GM23338 (cell line): ENCODE data around the gene ATP8B4. TPM values are rescaled to one million over a fixed set of nuclear protein-coding genes. Genes with fewer than 3 reads are reported as not detected.

Source experiments
- ATAC-seq: fragments of 200-7000 bp; cut with Tn5 transposase; 3 replicates; pipeline ENCODE4 v1.9.1; 2020
- DNase-seq: peaks from one replicate; pipeline ENCODE4 v3.0.0-alpha.2; 2015; ENCODE audit warnings: low spot score
- H2AFZ ChIP-seq: fragments of 200-600 bp; sonication (generic); 2 replicates; pipeline ENCODE4 v1.8.0; 2016; ENCODE audit warnings: antibody characterized with exemption, mild to moderate bottlenecking, moderate library complexity
- H3F3A ChIP-seq: fragments of 200-600 bp; sonication (generic); replicated peaks from 2 replicates; pipeline ENCODE4 v1.8.0; 2017; ENCODE audit warnings: antibody characterized with exemption, mixed run types, low read depth
- H3K27ac ChIP-seq: fragments of 200-600 bp; sonication (generic); 2 replicates; pipeline ENCODE4 v1.6.1; 2016; ENCODE audit warnings: low read depth
- H3K27me3 ChIP-seq: fragments of 200-600 bp; sonication (generic); 2 replicates; pipeline ENCODE4 v1.8.0; 2016; ENCODE audit warnings: mild to moderate bottlenecking, mixed run types, moderate library complexity; ENCODE audit not compliant: insufficient read depth
- H3K36me3 ChIP-seq: fragments of 200-600 bp; sonication (generic); 2 replicates; pipeline ENCODE4 v1.8.0; 2016; ENCODE audit warnings: mild to moderate bottlenecking; ENCODE audit not compliant: insufficient read depth
- H3K4me1 ChIP-seq: fragments of 200-600 bp; sonication (generic); 2 replicates; pipeline ENCODE4 v1.8.0; 2016; ENCODE audit warnings: mild to moderate bottlenecking, moderate library complexity; ENCODE audit not compliant: insufficient read depth
- H3K4me2 ChIP-seq: fragments of 200-600 bp; sonication (generic); 2 replicates; pipeline ENCODE4 v1.7.1; 2017; ENCODE audit warnings: mixed run types
- H3K4me3 ChIP-seq: fragments of 200-600 bp; sonication (generic); 2 replicates; pipeline ENCODE4 v1.6.1; 2016; ENCODE audit warnings: mixed run types
- H3K79me2 ChIP-seq: fragments of 200-600 bp; sonication (generic); replicated peaks from 2 replicates; pipeline ENCODE4 v1.8.0; 2017; ENCODE audit warnings: mild to moderate bottlenecking; ENCODE audit not compliant: insufficient read depth
- H3K9me2 ChIP-seq: fragments of 200-600 bp; sonication (generic); 2 replicates; pipeline ENCODE4 v1.8.0; 2017; ENCODE audit not compliant: insufficient read depth
- H4K20me1 ChIP-seq: fragments of 200-600 bp; sonication (generic); replicated peaks from 2 replicates; pipeline ENCODE4 v1.8.0; 2017; ENCODE audit warnings: mild to moderate bottlenecking; ENCODE audit not compliant: insufficient read depth
- H3K27ac Mint-ChIP-seq: 2 replicates; pipeline ENCODE4 v1.8.0; 2020; ENCODE audit warnings: inconsistent platforms, mild to moderate bottlenecking, moderate library complexity, mixed read lengths
- H3K27me3 Mint-ChIP-seq: 3 replicates; pipeline ENCODE4 v1.8.0; 2022; ENCODE audit warnings: low read depth, mild to moderate bottlenecking, moderate library complexity, mixed read lengths, inconsistent platforms; ENCODE audit not compliant: insufficient read depth, poor library complexity
- H3K36me3 Mint-ChIP-seq: 3 replicates; pipeline ENCODE4 v1.8.0; 2021; ENCODE audit warnings: low read depth, mild to moderate bottlenecking, inconsistent platforms, moderate library complexity, mixed read lengths
- H3K4me1 Mint-ChIP-seq: 3 replicates; pipeline ENCODE4 v1.8.0; 2020; ENCODE audit warnings: mild to moderate bottlenecking, inconsistent platforms, mixed read lengths
- H3K4me3 Mint-ChIP-seq: 3 replicates; pipeline ENCODE4 v1.8.0; 2021; ENCODE audit warnings: moderate library complexity, mild to moderate bottlenecking, inconsistent platforms, mixed read lengths
- H3K9me3 Mint-ChIP-seq: 3 replicates; pipeline ENCODE4 v1.8.0; 2020; ENCODE audit warnings: moderate library complexity, mild to moderate bottlenecking, inconsistent platforms, mixed read lengths
- CREB1 ChIP-seq: fragments of 250-450 bp; sonication (Bioruptor Pico); IDR thresholded peaks from 2 replicates; pipeline ENCODE4 v1.5.0; 2020; ENCODE audit warnings: low read depth, mild to moderate bottlenecking, moderate library complexity
- EZH2 ChIP-seq: fragments of 200-600 bp; sonication (generic); IDR thresholded peaks from one replicate; pipeline ENCODE4 v1.8.0; 2017; ENCODE audit warnings: antibody characterized with exemption, mild to moderate bottlenecking, low read depth; ENCODE audit not compliant: unreplicated experiment
- EZH2phosphoT487 ChIP-seq: fragments of 200-600 bp; sonication (generic); IDR thresholded peaks from one replicate; pipeline ENCODE4 v1.8.1; 2018; ENCODE audit warnings: antibody characterized with exemption; ENCODE audit not compliant: unreplicated experiment
- JUNB ChIP-seq: IDR thresholded peaks from one replicate; pipeline ENCODE4 v1.6.1; 2016; ENCODE audit warnings: antibody characterized with exemption; ENCODE audit not compliant: unreplicated experiment
- NANOG ChIP-seq: IDR thresholded peaks from 2 replicates; pipeline ENCODE4 v1.6.1; 2016; ENCODE audit warnings: antibody characterized with exemption, borderline replicate concordance
- POLR2AphosphoS5 ChIP-seq: IDR thresholded peaks from 2 replicates; pipeline ENCODE4 v1.6.1; 2016; ENCODE audit warnings: antibody characterized with exemption, low read depth
- STAT1 ChIP-seq: IDR thresholded peaks from one replicate; pipeline ENCODE4 v1.6.1; 2016; ENCODE audit warnings: antibody characterized with exemption; ENCODE audit not compliant: unreplicated experiment
- ZNF114 ChIP-seq: fragments of 250-450 bp; sonication (Bioruptor Pico); IDR thresholded peaks from 2 replicates; pipeline ENCODE4 v1.5.0; 2020; ENCODE audit warnings: mild to moderate bottlenecking, moderate library complexity
- ZNF331 ChIP-seq: fragments of 250-450 bp; sonication (Bioruptor Pico); IDR thresholded peaks from 2 replicates; pipeline ENCODE4 v1.5.0; 2020; ENCODE audit warnings: low read depth, mild to moderate bottlenecking, moderate library complexity
- polyA plus RNA-seq: library from polyadenylated mRNA; unstranded; fragments of >200 nt; fragmentation: Nextera tagmentation; extraction: Ambion mirVana; gene quantifications from 2 replicates; pipeline ENCODE4 v1.2.1, GENCODE V29; 2016
- total RNA-seq: library from RNA; depleted of rRNA; stranded (reverse); fragments of >200 nt; shearing (Covaris generic); gene quantifications from 2 replicates; pipeline ENCODE4 v1.2.3, GENCODE V29; 2014
- TF ChIP-seq, protein P1 (sequence below): IDR thresholded peaks from 2 replicates; pipeline ENCODE4 v1.6.1; 2016; ENCODE audit warnings: antibody characterized with exemption
- TF ChIP-seq, protein P2 (sequence below): IDR thresholded peaks from one replicate; pipeline ENCODE4 v1.6.1; 2018; ENCODE audit warnings: antibody characterized with exemption; ENCODE audit not compliant: unreplicated experiment
- TF ChIP-seq, protein P3 (sequence below): fragments of 250-450 bp; sonication (Bioruptor Pico); IDR thresholded peaks from 2 replicates; pipeline ENCODE4 v1.5.0; 2020; ENCODE audit warnings: mild to moderate bottlenecking, moderate library complexity
- TF ChIP-seq, protein P4 (sequence below), 2 experiments: fragments of 200-600 bp in 1 of 2; sonication (generic) in 1 of 2; conservative IDR thresholded peaks; 2 replicates each; pipeline versions ENCODE4 v1.5.1 to v1.6.1; 2016 to 2017; ENCODE audit warnings: antibody characterized with exemption in 2 of 2, low read depth in 2 of 2, mild to moderate bottlenecking in 2 of 2, moderate library complexity in 1 of 2

Gene ATP8B4
- total and polyA plus RNA-seq, 2 experiments from 2014 or later, result 0.24 TPM; not detected in 1

DNA sequence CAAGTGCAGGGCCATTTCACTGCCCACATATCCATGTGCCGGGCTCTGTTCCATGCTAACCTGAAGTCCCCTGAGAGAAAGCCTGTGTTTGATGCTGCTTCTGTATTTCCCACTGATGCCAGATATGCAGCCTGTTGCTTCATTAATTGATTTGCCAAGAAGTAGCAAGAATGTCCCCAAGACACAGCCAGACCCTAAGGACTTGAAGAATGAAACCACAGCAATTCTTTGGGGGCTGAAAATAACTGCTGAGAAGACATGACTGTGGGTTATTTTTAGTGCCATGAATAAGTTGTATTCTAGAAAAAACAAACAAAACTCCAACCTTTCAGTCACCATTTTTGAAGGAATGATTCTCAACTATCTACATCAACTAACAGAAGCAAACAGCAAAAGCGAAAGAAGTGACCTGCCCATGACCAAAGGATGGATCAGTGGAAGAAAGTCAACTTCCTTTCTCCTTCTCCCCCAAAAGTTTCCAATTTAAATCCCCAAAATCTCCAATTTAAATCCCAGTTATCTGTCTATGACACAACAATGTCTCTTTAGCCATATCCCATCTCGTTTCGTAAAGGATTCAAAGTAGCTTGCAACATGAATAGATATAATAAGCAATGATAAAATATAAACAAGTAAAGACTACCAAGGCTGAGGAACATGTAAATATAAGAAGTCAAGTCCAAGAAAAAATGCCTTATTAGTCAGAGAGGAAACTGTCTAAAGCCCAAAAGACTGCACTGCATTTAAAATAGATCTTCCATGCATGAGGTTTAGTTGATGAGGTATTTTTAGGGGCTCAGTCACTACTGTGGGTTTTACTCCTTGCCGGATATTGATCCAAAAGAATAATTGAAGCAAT is 271.4 kb downstream of the ATP8B4 start:
- H3K4me1 Mint-ChIP-seq, result no peaks in the 10 kb centered on the region

More for the DNA sequence above, 271.4 kb downstream of the ATP8B4 start:
- Histone ChIP-seq H3K4me1 (no peaks in the 10 kb centered on the region), H3K36me3 (no peaks in the 10 kb centered on the region), H3K4me3 (no peak overlapping the region), H4K20me1 (no peaks in the 10 kb centered on the region), H3K9me2 (peaks cover 5% of the 10 kb centered on the region; the same call in 1 of the 2 replicates), H2AFZ (no peak overlapping the region), H3K4me2 (no peak overlapping the region), H3K79me2 (no peaks in the 10 kb centered on the region), H3F3A (no peaks in the 10 kb centered on the region), H3K27ac (no peak overlapping the region), H3K27me3 (no peaks in the 10 kb centered on the region)
- ATAC-seq (no peak), DNase-seq (no peak)
- TF ChIP-seq, protein P1, sequence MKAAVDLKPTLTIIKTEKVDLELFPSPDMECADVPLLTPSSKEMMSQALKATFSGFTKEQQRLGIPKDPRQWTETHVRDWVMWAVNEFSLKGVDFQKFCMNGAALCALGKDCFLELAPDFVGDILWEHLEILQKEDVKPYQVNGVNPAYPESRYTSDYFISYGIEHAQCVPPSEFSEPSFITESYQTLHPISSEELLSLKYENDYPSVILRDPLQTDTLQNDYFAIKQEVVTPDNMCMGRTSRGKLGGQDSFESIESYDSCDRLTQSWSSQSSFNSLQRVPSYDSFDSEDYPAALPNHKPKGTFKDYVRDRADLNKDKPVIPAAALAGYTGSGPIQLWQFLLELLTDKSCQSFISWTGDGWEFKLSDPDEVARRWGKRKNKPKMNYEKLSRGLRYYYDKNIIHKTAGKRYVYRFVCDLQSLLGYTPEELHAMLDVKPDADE, result no peak
- TF ChIP-seq, protein P2, sequence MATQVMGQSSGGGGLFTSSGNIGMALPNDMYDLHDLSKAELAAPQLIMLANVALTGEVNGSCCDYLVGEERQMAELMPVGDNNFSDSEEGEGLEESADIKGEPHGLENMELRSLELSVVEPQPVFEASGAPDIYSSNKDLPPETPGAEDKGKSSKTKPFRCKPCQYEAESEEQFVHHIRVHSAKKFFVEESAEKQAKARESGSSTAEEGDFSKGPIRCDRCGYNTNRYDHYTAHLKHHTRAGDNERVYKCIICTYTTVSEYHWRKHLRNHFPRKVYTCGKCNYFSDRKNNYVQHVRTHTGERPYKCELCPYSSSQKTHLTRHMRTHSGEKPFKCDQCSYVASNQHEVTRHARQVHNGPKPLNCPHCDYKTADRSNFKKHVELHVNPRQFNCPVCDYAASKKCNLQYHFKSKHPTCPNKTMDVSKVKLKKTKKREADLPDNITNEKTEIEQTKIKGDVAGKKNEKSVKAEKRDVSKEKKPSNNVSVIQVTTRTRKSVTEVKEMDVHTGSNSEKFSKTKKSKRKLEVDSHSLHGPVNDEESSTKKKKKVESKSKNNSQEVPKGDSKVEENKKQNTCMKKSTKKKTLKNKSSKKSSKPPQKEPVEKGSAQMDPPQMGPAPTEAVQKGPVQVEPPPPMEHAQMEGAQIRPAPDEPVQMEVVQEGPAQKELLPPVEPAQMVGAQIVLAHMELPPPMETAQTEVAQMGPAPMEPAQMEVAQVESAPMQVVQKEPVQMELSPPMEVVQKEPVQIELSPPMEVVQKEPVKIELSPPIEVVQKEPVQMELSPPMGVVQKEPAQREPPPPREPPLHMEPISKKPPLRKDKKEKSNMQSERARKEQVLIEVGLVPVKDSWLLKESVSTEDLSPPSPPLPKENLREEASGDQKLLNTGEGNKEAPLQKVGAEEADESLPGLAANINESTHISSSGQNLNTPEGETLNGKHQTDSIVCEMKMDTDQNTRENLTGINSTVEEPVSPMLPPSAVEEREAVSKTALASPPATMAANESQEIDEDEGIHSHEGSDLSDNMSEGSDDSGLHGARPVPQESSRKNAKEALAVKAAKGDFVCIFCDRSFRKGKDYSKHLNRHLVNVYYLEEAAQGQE, result no peak
- TF ChIP-seq JUNB, result no peak
- TF ChIP-seq EZH2phosphoT487, result no peak
- TF ChIP-seq STAT1, result no peak
- TF ChIP-seq, protein P3, sequence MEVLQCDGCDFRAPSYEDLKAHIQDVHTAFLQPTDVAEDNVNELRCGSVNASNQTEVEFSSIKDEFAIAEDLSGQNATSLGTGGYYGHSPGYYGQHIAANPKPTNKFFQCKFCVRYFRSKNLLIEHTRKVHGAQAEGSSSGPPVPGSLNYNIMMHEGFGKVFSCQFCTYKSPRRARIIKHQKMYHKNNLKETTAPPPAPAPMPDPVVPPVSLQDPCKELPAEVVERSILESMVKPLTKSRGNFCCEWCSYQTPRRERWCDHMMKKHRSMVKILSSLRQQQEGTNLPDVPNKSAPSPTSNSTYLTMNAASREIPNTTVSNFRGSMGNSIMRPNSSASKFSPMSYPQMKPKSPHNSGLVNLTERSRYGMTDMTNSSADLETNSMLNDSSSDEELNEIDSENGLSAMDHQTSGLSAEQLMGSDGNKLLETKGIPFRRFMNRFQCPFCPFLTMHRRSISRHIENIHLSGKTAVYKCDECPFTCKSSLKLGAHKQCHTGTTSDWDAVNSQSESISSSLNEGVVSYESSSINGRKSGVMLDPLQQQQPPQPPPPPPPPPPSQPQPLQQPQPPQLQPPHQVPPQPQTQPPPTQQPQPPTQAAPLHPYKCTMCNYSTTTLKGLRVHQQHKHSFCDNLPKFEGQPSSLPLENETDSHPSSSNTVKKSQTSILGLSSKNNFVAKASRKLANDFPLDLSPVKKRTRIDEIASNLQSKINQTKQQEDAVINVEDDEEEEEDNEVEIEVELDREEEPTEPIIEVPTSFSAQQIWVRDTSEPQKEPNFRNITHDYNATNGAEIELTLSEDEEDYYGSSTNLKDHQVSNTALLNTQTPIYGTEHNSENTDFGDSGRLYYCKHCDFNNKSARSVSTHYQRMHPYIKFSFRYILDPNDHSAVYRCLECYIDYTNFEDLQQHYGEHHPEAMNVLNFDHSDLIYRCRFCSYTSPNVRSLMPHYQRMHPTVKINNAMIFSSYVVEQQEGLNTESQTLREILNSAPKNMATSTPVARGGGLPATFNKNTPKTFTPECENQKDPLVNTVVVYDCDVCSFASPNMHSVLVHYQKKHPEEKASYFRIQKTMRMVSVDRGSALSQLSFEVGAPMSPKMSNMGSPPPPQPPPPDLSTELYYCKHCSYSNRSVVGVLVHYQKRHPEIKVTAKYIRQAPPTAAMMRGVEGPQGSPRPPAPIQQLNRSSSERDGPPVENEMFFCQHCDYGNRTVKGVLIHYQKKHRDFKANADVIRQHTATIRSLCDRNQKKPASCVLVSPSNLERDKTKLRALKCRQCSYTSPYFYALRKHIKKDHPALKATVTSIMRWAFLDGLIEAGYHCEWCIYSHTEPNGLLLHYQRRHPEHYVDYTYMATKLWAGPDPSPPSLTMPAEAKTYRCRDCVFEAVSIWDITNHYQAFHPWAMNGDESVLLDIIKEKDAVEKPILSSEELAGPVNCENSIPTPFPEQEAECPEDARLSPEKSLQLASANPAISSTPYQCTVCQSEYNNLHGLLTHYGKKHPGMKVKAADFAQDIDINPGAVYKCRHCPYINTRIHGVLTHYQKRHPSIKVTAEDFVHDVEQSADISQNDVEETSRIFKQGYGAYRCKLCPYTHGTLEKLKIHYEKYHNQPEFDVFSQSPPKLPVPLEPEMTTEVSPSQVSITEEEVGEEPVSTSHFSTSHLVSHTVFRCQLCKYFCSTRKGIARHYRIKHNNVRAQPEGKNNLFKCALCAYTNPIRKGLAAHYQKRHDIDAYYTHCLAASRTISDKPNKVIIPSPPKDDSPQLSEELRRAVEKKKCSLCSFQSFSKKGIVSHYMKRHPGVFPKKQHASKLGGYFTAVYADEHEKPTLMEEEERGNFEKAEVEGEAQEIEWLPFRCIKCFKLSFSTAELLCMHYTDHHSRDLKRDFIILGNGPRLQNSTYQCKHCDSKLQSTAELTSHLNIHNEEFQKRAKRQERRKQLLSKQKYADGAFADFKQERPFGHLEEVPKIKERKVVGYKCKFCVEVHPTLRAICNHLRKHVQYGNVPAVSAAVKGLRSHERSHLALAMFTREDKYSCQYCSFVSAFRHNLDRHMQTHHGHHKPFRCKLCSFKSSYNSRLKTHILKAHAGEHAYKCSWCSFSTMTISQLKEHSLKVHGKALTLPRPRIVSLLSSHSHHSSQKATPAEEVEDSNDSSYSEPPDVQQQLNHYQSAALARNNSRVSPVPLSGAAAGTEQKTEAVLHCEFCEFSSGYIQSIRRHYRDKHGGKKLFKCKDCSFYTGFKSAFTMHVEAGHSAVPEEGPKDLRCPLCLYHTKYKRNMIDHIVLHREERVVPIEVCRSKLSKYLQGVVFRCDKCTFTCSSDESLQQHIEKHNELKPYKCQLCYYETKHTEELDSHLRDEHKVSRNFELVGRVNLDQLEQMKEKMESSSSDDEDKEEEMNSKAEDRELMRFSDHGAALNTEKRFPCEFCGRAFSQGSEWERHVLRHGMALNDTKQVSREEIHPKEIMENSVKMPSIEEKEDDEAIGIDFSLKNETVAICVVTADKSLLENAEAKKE (CRISPR knock-in tag), result no peak
- no peak for TF ChIP-seq NANOG
- TF ChIP-seq CREB1 (CRISPR knock-in tag), result no peak
- no peak for TF ChIP-seq ZNF114 (CRISPR knock-in tag)
- TF ChIP-seq ZNF331, result no peak
- TF ChIP-seq, protein P4, sequence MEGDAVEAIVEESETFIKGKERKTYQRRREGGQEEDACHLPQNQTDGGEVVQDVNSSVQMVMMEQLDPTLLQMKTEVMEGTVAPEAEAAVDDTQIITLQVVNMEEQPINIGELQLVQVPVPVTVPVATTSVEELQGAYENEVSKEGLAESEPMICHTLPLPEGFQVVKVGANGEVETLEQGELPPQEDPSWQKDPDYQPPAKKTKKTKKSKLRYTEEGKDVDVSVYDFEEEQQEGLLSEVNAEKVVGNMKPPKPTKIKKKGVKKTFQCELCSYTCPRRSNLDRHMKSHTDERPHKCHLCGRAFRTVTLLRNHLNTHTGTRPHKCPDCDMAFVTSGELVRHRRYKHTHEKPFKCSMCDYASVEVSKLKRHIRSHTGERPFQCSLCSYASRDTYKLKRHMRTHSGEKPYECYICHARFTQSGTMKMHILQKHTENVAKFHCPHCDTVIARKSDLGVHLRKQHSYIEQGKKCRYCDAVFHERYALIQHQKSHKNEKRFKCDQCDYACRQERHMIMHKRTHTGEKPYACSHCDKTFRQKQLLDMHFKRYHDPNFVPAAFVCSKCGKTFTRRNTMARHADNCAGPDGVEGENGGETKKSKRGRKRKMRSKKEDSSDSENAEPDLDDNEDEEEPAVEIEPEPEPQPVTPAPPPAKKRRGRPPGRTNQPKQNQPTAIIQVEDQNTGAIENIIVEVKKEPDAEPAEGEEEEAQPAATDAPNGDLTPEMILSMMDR (conservative IDR thresholded peaks at IDR 0.05; ENCODE audit: low read depth in 2 of 2), result no peak
- TF ChIP-seq EZH2, result no peak
- no peak for TF ChIP-seq POLR2AphosphoS5
- H3K27ac Mint-ChIP-seq, result no peak overlapping the region
- no peaks in the 10 kb centered on the region for H3K36me3 Mint-ChIP-seq
- no peaks in the 10 kb centered on the region for H3K27me3 Mint-ChIP-seq
- H3K9me3 Mint-ChIP-seq, result peaks cover 9% of the 10 kb centered on the region; the same call in 2 of the 3 replicates
- H3K4me3 Mint-ChIP-seq, result no peak overlapping the region
